ENCODE measurements around the gene S100A10. TPM values are rescaled to one million over a fixed set of nuclear protein-coding genes. Genes with fewer than 3 reads are reported as not detected.

The S100A10 gene
- total and polyA plus RNA-seq, 8 donors, result 6.4 to 830 (median 165) TPM

DNA sequence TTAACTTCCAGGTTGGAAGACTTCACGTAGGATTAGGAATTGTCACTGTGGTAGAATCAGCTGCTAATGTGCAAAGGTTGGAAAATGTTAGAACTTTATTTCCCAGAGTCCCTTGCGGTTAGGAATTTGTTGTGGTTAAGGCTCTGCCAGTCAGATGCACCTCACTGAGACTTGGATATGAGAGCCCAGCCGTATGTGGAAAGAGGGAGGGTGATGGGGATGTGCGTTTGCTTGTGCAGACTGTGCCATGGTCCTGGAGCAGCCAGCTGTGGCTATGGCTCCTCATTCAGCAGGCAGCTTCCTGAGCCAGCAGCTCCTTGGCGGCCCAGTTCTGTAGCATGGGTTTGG, 12.5 kb downstream of the S100A10 start:
- Histone ChIP-seq H3K9me3 (no peaks in the 10 kb centered on the region), H3K4me3 (no peak overlapping the region), H3K4me1 (peaks cover 5 to 61% (median 15%) of the 10 kb centered on the region in 4 donors), H3K27me3 (no peaks in the 10 kb centered on the region), H3K36me3 (peaks cover 22 to 59% (median 56%) of the 10 kb centered on the region in 4 donors), H3K27ac (peak overlapping the region in 2 of 5 donors; percentile 16 to 44)
- TF ChIP-seq, protein P1, sequence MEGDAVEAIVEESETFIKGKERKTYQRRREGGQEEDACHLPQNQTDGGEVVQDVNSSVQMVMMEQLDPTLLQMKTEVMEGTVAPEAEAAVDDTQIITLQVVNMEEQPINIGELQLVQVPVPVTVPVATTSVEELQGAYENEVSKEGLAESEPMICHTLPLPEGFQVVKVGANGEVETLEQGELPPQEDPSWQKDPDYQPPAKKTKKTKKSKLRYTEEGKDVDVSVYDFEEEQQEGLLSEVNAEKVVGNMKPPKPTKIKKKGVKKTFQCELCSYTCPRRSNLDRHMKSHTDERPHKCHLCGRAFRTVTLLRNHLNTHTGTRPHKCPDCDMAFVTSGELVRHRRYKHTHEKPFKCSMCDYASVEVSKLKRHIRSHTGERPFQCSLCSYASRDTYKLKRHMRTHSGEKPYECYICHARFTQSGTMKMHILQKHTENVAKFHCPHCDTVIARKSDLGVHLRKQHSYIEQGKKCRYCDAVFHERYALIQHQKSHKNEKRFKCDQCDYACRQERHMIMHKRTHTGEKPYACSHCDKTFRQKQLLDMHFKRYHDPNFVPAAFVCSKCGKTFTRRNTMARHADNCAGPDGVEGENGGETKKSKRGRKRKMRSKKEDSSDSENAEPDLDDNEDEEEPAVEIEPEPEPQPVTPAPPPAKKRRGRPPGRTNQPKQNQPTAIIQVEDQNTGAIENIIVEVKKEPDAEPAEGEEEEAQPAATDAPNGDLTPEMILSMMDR (IDR thresholded peaks at IDR 0.05), result no peak
- TF ChIP-seq POLR2AphosphoS5 (IDR thresholded peaks at IDR 0.05) (no peak), EP300 (IDR thresholded peaks at IDR 0.05) (no peak), POLR2A (IDR thresholded peaks at IDR 0.05) (no peak)
- 57 to 66% (median 62%) methylated on average over 5 of the region's 5 CpGs for WGBS, 5 donors
- intact Hi-C loops (cut with DNase I; ENCODE audit: low total_unique reads), result no loop called here
- DNase-seq, result no peak

DNA sequence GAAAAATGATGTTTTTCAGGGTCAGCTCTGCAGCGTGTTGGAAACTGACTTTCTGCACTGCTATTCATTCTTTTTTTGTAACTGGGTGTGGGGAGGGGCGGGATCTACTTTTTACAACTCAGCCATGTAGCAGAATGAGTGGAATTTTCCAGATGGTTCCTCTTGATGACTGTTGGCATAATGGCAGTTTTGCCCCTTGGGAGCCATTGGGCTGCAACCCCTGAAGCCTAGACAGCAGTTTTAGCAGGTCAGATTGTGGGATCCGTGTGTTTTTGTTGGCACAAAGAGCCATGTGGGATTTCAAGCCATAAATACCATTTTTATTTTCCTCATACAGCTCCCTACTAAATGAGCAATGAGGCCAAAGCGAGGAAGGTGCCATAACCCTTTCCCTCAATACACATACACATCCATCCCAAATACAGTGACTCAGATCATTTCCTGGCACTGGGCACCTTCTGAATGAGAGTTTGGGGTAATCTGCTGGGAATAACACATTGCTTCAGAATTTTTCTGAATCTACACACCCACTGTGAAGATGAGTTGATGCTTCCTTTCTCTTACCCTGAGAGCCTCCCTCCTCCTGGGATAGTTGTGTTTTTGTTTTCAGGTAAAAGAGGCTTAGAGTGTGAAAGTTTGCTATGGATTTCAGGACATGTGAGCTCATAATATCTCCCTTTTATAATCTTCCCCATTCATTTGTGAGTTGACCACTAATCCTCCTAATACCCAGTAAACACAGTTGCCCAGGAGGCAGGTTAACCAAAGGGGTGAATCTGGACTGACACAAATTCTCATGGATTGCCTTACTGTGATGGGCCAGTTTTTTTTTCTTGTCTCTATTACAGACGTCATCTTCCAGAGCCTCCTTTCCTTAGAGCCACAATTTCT, 13.1 kb downstream of the S100A10 start:
- Histone ChIP-seq H3K4me3 (no peak overlapping the region), H3K27ac (peak overlapping the region in 2 of 5 donors; percentile 16 to 44), H3K4me1 (peaks cover 9 to 66% (median 17%) of the 10 kb centered on the region in 4 donors), H3K9me3 (no peaks in the 10 kb centered on the region), H3K36me3 (peaks cover 19 to 53% (median 50%) of the 10 kb centered on the region in 4 donors), H3K27me3 (no peaks in the 10 kb centered on the region)
- TF ChIP-seq POLR2A (IDR thresholded peaks at IDR 0.05) (no peak), EP300 (IDR thresholded peaks at IDR 0.05) (no peak), POLR2AphosphoS5 (IDR thresholded peaks at IDR 0.05) (no peak)
- TF ChIP-seq, protein P1 (IDR thresholded peaks at IDR 0.05), result no peak
- 71 to 86% (median 79%) methylated on average over 5 of the region's 5 CpGs for WGBS, 5 donors
- intact Hi-C loops (cut with DNase I; ENCODE audit: low total_unique reads), result no loop called here
- peak in 1 of 2 donors; percentile 43 for DNase-seq

DNA sequence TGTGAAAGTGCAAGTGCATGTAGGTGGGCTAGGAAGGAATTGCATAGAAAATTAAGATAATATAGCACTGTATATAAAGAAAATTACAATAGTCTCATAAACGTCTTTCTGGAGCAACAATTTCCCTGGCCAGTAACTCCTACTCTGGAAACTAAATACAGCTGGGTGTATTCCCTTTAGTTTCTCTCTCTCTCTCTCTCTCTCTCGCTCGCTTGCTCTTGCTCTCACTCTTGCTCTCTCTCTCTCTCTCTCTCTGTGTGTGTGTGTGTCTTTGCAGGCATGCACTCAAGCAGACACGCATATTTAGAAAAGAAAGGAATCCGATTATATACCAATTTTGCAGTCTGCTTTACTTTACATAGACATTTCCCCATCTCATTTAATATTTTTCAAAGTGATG, 14.7 kb downstream of the S100A10 start:
- H3K36me3 ChIP-seq, result peaks cover 11 to 37% (median 34%) of the 10 kb centered on the region in 4 donors
- no peak overlapping the region for H3K4me3 ChIP-seq
- H3K27me3 ChIP-seq, result no peaks in the 10 kb centered on the region
- WGBS, 5 donors, result 49 to 62% (median 61%) methylated on average over 5 of the region's 5 CpGs
- no peaks in the 10 kb centered on the region for H3K9me3 ChIP-seq
- peaks cover 10 to 61% (median 18%) of the 10 kb centered on the region in 4 donors for H3K4me1 ChIP-seq
- intact Hi-C loops (cut with DNase I; ENCODE audit: low total_unique reads), result no loop called here
- TF ChIP-seq POLR2A (IDR thresholded peaks at IDR 0.05) (no peak), POLR2AphosphoS5 (IDR thresholded peaks at IDR 0.05) (no peak), EP300 (IDR thresholded peaks at IDR 0.05) (no peak)
- TF ChIP-seq, protein P1 (IDR thresholded peaks at IDR 0.05), result no peak
- peak in 1 of 2 donors; percentile 37 for DNase-seq
- no peak overlapping the region for H3K27ac ChIP-seq

DNA sequence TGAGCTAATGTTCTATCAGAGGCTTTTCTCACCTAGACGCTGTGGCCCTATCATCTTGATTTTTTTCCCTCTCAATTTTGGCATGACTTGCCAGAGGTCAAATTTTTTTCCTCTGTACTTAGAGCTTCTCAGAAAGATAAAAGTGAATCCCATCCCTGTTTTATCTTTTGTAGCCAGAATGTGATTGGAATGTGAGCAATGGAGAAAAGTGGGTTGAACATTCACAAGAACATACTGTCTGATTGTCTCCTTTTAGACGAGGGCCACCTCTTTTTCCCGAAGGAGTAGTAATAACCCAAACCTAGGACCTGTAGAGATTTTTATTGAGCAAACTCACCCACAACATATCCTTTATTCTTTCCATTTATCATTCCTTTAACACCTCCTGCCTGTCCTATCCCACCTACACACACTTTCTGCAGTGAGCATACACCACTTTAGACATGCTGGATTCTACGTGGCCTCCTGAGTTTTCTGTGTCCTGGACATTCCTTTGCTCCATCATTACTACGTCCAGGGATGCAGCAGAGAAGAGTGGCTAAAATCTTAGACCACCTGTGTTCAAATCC, 15.9 kb downstream of the S100A10 start:
- intact Hi-C loops (cut with DNase I; ENCODE audit: low total_unique reads), result no loop called here
- Histone ChIP-seq H3K9me3 (no peaks in the 10 kb centered on the region), H3K4me3 (no peak overlapping the region), H3K27ac (no peak overlapping the region), H3K27me3 (no peaks in the 10 kb centered on the region), H3K4me1 (peaks cover 18 to 69% (median 22%) of the 10 kb centered on the region in 4 donors), H3K36me3 (peaks cover 0 to 25% (median 22%) of the 10 kb centered on the region in 4 donors)
- DNase-seq, result no peak
- TF ChIP-seq EP300 (IDR thresholded peaks at IDR 0.05) (no peak), POLR2A (IDR thresholded peaks at IDR 0.05) (no peak), POLR2AphosphoS5 (IDR thresholded peaks at IDR 0.05) (no peak)
- TF ChIP-seq, protein P1 (IDR thresholded peaks at IDR 0.05), result no peak
- 82 to 89% (median 85%) methylated on average over 5 of the region's 5 CpGs for WGBS, 5 donors
